ENCODE measurements around the gene KDM7A. TPM values are rescaled to one million over a fixed set of nuclear protein-coding genes. Genes with fewer than 3 reads are reported as not detected.

The KDM7A gene
- total and polyA plus RNA-seq, 2 of the 8 experiments (the other 6 are each of a cell fraction or from before 2014, with no cell fraction given): 2.2 to 12.5 TPM

GRCh38 chr7:140197938-140198337 lies 21.2 kb upstream of the KDM7A start:
- H4K5ac ChIP-seq (ENCODE audit: insufficient read length, low read depth, low read length): no peak overlapping the region
- no peak overlapping the region for H3K14ac ChIP-seq (ENCODE audit: insufficient read length)
- no peaks in the 10 kb centered on the region for H3K4me1 ChIP-seq (replicated peaks in 1 of 4; ENCODE audit: control insufficient read depth in 3 of 4, insufficient read depth in 4 of 4, low read length in 3 of 4)
- no peaks in the 10 kb centered on the region for H3K9me3 ChIP-seq (ENCODE audit: insufficient read depth in 2 of 2, low read depth in 1 of 2, low read length in 1 of 2)
- no peaks in the 10 kb centered on the region for H4K20me1 ChIP-seq (replicated peaks in 1 of 2; ENCODE audit: control insufficient read depth in 1 of 2, insufficient read depth in 2 of 2, low read length in 2 of 2)
- no peak overlapping the region for H2BK5ac ChIP-seq (ENCODE audit: low read depth, low read length)
- POLR2A ChIA-PET (ENCODE audit: partially characterized antibody): no interaction called here
- no peaks in the 10 kb centered on the region for H3K36me3 ChIP-seq (ENCODE audit: control insufficient read depth in 2 of 4, insufficient read depth in 4 of 4, low read length in 3 of 4)
- no peak overlapping the region for H3K27ac ChIP-seq (ENCODE audit: low read depth, low read length)
- no peak overlapping the region for H2BK120ac ChIP-seq (replicated peaks; ENCODE audit: low read depth, low read length)
- no peaks in the 10 kb centered on the region for H3K23me2 ChIP-seq (ENCODE audit: low read depth, low read length)
- H2BK15ac ChIP-seq (ENCODE audit: low read length): no peak overlapping the region
- H3K18ac ChIP-seq (ENCODE audit: extremely low read depth, low read length): no peak overlapping the region
- FAIRE-seq (no peak), DNase-seq (ENCODE audit: low read depth in 1 of 2, low spot score in 2 of 2) (no peak)
- H3K79me1 ChIP-seq (ENCODE audit: low read depth, low read length): no peaks in the 10 kb centered on the region
- H3K4me3 ChIP-seq (ENCODE audit: extremely low read depth in 1 of 4, insufficient read depth in 2 of 4, low read depth in 3 of 4, low read length in 4 of 4): no peak overlapping the region
- H4K91ac ChIP-seq (replicated peaks; ENCODE audit: insufficient read length, low read length): no peak overlapping the region
- no peak overlapping the region for H2BK20ac ChIP-seq (ENCODE audit: low read length)
- H2AFZ ChIP-seq (ENCODE audit: low read length): no peak overlapping the region
- WGBS, 2 experiments (ENCODE audit: extremely low coverage in 1 of 2, insufficient coverage in 1 of 2, insufficient read length in 1 of 2, insufficient replicate concordance in 2 of 2, low coverage in 1 of 2, low lambda C conversion rate in 2 of 2, missing lambda C conversion rate in 1 of 2): 79 to 100% methylated on average over 1 to 2 of the region's 2 CpGs
- H2AK5ac ChIP-seq (ENCODE audit: low read depth, low read length): no peak overlapping the region
- H3K23ac ChIP-seq (ENCODE audit: insufficient read length): no peak overlapping the region
- no peak overlapping the region for H3K4me2 ChIP-seq (ENCODE audit: insufficient read depth in 1 of 2, low read depth in 2 of 2, low read length in 2 of 2)
- no peak overlapping the region for H4K8ac ChIP-seq (ENCODE audit: extremely low read depth, insufficient read depth, low read length)
- CTCF ChIA-PET (ENCODE audit: partially characterized antibody): interaction anchor here (0.6 to 1.1 kb wide), 2 partner anchors 10 to 50 kb away, joined by 3 read pairs; no protein-coding TSS in a partner anchor
- H3K27me3 ChIP-seq (replicated peaks in 1 of 4; ENCODE audit: control insufficient read depth in 3 of 4, extremely low read depth in 1 of 4, insufficient read depth in 3 of 4, low read length in 3 of 4): no peaks in the 10 kb centered on the region
- H3K9ac ChIP-seq (replicated peaks in 1 of 4; ENCODE audit: extremely low read depth in 1 of 4, low read depth in 3 of 4, low read length in 3 of 4): no peak overlapping the region
- H3K79me2 ChIP-seq (ENCODE audit: control insufficient read depth in 1 of 2, insufficient read depth in 2 of 2, low read length in 2 of 2): no peaks in the 10 kb centered on the region
- H3K4ac ChIP-seq (replicated peaks; ENCODE audit: insufficient read length, low read depth, low read length): no peak overlapping the region
- no peak overlapping the region for H3K56ac ChIP-seq (replicated peaks; ENCODE audit: insufficient read length, low read depth, low read length)
- no peak overlapping the region for H2BK12ac ChIP-seq (ENCODE audit: low read depth, low read length)
- TF ChIP-seq SUZ12 (IDR thresholded peaks at IDR 0.05; ENCODE audit: low read length): no peak
- TF ChIP-seq SIN3A (conservative IDR thresholded peaks at IDR 0.05 in 1 of 2, IDR thresholded peaks at IDR 0.05 in 1 of 2; ENCODE audit: low read depth in 1 of 2, low read length in 2 of 2): no peak
